GM06990 (cell line): ENCODE data around the gene JPH4.

Source experiments
- DNase-seq: peaks from one replicate; pipeline ENCODE4 v3.0.0-alpha.2; 2011; ENCODE audit not compliant: insufficient read length; ENCODE audit errors: extremely low read depth
- H3K27me3 ChIP-seq: replicated peaks from 2 replicates; pipeline ENCODE4 v1.6.0; 2011; ENCODE audit warnings: low read length; ENCODE audit not compliant: control insufficient read depth, insufficient read depth
- H3K36me3 ChIP-seq: 2 replicates; pipeline ENCODE4 v1.5.1; 2011; ENCODE audit warnings: low read length; ENCODE audit not compliant: control insufficient read depth, insufficient read depth
- H3K4me3 ChIP-seq: replicated peaks from 2 replicates; pipeline ENCODE4 v1.5.1; 2011; ENCODE audit warnings: low read depth, mild to moderate bottlenecking, control low read depth, low read length
- CTCF ChIP-seq: IDR thresholded peaks from 2 replicates; pipeline ENCODE4 v1.5.1; 2011; ENCODE audit warnings: low read length, control low read depth, mild to moderate bottlenecking, inconsistent platforms; ENCODE audit not compliant: insufficient read depth, poor library complexity, severe bottlenecking

The JPH4 gene

DNA sequence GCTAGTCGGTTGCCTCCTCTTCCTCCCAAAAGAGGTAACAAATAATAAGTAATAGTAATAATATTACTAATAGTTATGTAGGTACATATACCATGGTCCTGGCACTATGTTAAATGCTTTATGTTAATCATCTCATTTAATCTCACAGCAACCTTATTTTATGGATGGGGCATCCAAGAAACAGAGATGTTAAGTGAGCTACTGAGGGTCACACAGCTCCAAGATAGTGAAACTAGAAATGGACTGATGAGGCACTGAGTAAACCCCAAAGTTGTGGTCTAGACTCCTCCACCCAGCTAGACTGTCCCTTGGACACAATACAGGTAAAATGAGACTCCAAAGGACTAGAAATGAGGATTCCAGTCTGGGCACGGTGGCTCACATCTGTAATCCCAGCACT lies 42.1 kb downstream of the JPH4 start:
- no peak for TF ChIP-seq CTCF
- Histone ChIP-seq H3K36me3 (no peaks in the 10 kb centered on the region; the same call in 1 of the 2 replicates), H3K4me3 (no peak overlapping the region), H3K27me3 (no peaks in the 10 kb centered on the region)
- no peak for DNase-seq

DNA sequence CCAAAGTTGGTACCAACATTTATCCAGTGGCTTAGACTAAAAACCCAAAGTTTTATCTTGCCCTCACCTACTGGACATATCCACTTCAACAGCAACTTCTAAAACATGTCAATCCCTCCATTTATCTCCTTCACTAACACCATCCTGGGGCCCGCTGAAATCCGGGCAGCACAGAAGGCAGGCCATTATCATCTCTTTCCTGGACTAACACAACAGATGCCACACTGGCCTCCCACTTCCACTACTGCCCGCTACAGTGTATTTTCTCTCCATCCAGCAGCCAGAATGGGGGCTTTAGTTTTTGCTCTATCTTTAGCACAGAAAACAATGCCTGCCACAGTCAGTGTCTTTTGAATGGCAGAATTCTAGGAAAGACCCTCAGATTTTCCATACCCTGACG lies 42.6 kb downstream of the JPH4 start:
- TF ChIP-seq CTCF = no peak
- Histone ChIP-seq H3K36me3 (no peaks in the 10 kb centered on the region; the same call in 1 of the 2 replicates), H3K27me3 (no peaks in the 10 kb centered on the region), H3K4me3 (no peak overlapping the region)
- no peak for DNase-seq

DNA sequence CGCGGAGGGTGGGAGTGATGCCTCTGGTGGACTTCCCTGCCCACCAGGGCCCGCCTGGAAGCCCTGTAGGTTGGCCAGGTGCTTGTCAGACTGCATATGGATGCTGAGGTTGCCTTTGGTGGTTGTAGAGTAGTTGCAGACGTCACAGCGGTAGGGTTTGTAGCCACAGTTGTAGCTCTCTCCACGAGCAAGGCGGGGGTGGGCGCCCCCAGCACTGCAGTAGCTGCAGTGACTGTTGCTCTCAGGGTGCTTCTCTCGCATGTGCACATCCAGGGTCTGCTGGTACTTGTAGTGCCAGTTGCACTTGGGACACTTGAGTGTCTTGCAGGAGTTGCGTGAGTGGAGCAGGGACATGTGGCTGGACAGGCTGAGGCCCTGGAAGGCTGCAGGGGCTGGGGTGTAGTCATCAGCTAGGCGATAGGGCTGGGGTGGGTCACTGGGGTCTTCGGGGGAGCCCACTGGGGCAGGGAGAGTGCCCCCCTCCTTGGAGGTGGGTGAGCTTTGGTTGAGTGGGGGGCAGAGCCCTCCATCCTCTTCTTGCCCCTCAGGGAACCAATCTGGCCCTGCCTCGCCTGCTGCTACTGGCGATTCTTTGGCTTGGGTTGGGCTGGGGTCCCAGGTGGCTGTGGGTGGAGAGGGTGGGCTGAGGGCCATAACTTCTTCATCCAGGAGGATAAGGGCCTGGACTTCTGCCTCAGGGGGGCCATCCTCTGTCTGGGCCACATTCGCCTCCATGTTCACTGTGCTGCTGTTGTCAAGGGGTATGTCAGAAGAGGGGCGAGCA lies 44.7 kb downstream of the JPH4 start:
- Histone ChIP-seq H3K36me3 (no peaks in the 10 kb centered on the region; the same call in 1 of the 2 replicates), H3K4me3 (no peak overlapping the region), H3K27me3 (no peaks in the 10 kb centered on the region)
- no peak for TF ChIP-seq CTCF
- no peak for DNase-seq

DNA sequence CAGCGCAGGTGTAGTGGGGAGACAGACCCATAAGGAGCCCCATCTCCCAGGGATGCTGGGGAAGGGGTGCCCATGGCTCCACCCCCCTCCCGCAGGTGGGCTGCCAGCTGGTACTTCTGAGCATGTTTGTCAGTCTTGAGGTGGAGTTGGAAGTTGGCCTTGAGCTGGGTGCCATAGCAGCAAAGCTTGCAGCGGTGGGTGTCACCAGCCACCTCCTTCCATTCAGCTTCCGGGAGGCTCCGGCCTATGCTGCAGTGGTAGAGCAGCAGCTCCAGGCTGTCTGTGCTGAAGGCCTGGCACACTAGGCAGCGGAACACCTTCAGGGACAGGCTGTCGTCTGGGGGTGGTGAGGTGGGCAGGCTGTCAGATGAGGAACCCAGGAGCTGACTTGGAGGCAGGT lies 45.9 kb downstream of the JPH4 start:
- Histone ChIP-seq H3K36me3 (no peaks in the 10 kb centered on the region; the same call in none of the 2 replicates), H3K4me3 (no peak overlapping the region), H3K27me3 (no peaks in the 10 kb centered on the region)
- DNase-seq = no peak
- TF ChIP-seq CTCF = no peak

DNA sequence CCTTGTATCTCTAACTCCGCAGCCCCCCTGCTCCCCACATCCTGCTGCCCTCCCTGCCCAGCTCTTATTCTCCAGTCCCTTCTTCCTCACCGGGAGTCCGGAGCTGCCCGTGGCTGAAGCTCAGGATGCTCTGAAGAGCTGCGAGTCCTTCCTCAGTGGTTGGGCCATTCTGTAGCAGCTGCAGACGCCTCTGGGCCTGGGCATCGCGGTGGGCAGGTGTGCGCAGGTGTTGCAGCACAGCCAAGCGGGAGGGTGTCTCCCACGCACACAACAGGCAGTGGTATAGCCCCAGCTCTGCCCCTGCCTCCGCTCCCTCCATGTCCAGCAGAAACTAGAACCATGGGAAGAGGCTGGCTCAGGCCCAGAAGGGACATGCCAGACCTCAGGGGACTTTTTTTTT lies 47.2 kb downstream of the JPH4 start:
- TF ChIP-seq CTCF = no peak
- Histone ChIP-seq H3K36me3 (no peaks in the 10 kb centered on the region; the same call in none of the 2 replicates), H3K27me3 (no peaks in the 10 kb centered on the region), H3K4me3 (no peak overlapping the region)
- no peak for DNase-seq
